Fibroblast of lung (primary cell): ENCODE data around the gene ATP2B2. TPM values are rescaled to one million over a fixed set of nuclear protein-coding genes. Genes with fewer than 3 reads are reported as not detected.

Experiments used
- DNase-seq, 2 donors: peaks; one replicate each; pipeline versions ENCODE4 v3.0.0 to v3.0.0-alpha.2; 2010; ENCODE audit warnings: low read depth in 2 of 2
- H2AFZ ChIP-seq: 2 replicates; pipeline ENCODE4 v1.5.1; 2012; ENCODE audit warnings: low read length, control low read depth, inconsistent platforms
- H3K27ac ChIP-seq: 2 replicates; pipeline ENCODE4 v1.5.1; 2011; ENCODE audit warnings: low read length, control low read depth; ENCODE audit not compliant: insufficient read depth
- H3K27me3 ChIP-seq: 2 replicates; pipeline ENCODE4 v1.5.1; 2011; ENCODE audit warnings: mild to moderate bottlenecking, low read length; ENCODE audit not compliant: control insufficient read depth, insufficient read depth
- H3K36me3 ChIP-seq: 2 replicates; pipeline ENCODE4 v1.5.1; 2011; ENCODE audit warnings: low read length; ENCODE audit not compliant: control insufficient read depth, insufficient read depth
- H3K4me1 ChIP-seq: 2 replicates; pipeline ENCODE4 v1.5.1; 2011; ENCODE audit warnings: low read length; ENCODE audit not compliant: control insufficient read depth, insufficient read depth; ENCODE audit errors: extremely low read depth
- H3K4me2 ChIP-seq: 2 replicates; pipeline ENCODE4 v1.5.1; 2011; ENCODE audit warnings: low read length, control low read depth; ENCODE audit not compliant: insufficient read depth; ENCODE audit errors: extremely low read depth
- H3K4me3 ChIP-seq, 4 experiments: fragments of 200-600 bp in 1 of 4; sonication (generic) in 1 of 4; replicated peaks in 1 of 4; 2 replicates each; pipeline ENCODE4 v1.5.1; 2011 to 2016; ENCODE audit warnings: low read length in 4 of 4, low read depth in 3 of 4, mild to moderate bottlenecking in 3 of 4, control low read depth in 2 of 4, inconsistent platforms in 1 of 4, mixed read lengths in 1 of 4; ENCODE audit not compliant: insufficient read depth in 1 of 4; ENCODE audit errors: control extremely low read depth in 1 of 4
- H3K79me2 ChIP-seq: 2 replicates; pipeline ENCODE4 v1.5.1; 2012; ENCODE audit warnings: mild to moderate bottlenecking, low read length, inconsistent platforms; ENCODE audit not compliant: control insufficient read depth, insufficient read depth
- H3K9ac ChIP-seq: 2 replicates; pipeline ENCODE4 v1.5.1; 2011; ENCODE audit warnings: mild to moderate bottlenecking, low read length, control low read depth; ENCODE audit not compliant: insufficient read depth
- H3K9me3 ChIP-seq: 2 replicates; pipeline ENCODE4 v1.5.1; 2012; ENCODE audit warnings: low read depth, low read length; ENCODE audit not compliant: control insufficient read depth, insufficient read depth
- H4K20me1 ChIP-seq: 2 replicates; pipeline ENCODE4 v1.5.1; 2011; ENCODE audit warnings: low read length; ENCODE audit not compliant: control insufficient read depth, insufficient read depth; ENCODE audit errors: extremely low read depth
- CTCF ChIP-seq, 2 donors: IDR thresholded peaks in 1 of 2; conservative IDR thresholded peaks in 1 of 2; 1 replicate in 1 of 2; 2 replicates in 1 of 2; pipeline ENCODE4 v1.5.1; 2011 to 2012; ENCODE audit warnings: low read length in 2 of 2, control low read depth in 1 of 2, inconsistent platforms in 1 of 2, low read depth in 1 of 2, mild to moderate bottlenecking in 1 of 2
- EZH2 ChIP-seq: IDR thresholded peaks from 2 replicates; pipeline ENCODE4 v1.5.1; 2012; ENCODE audit warnings: low read length, control low read depth, mild to moderate bottlenecking; ENCODE audit errors: missing control alignments
- polyA plus RNA-seq, 2 donors: library from polyadenylated mRNA; depleted of rRNA in 1 of 2; stranded (reverse) in 1 of 2; unstranded in 1 of 2; fragments of >200 nt; gene quantifications; 2 replicates each; pipeline ENCODE4 v1.2.1, GENCODE V29; 2011 to 2012; ENCODE audit warnings: missing spikeins in 1 of 2
- total RNA-seq: library from RNA; depleted of rRNA; stranded (reverse); fragments of >200 nt; gene quantifications from 2 replicates; pipeline ENCODE4 v1.2.1, GENCODE V29; 2014

ATP2B2 gene
- total and polyA plus RNA-seq, 2 donors (not counting 1 experiment from before 2014, with no cell fraction given) = not detected

- peaks cover 11% of the 10 kb centered on the region for H3K27me3 ChIP-seq
- no peak overlapping the region for H3K27ac ChIP-seq
- no peak overlapping the region for H3K9ac ChIP-seq
- H3K36me3 ChIP-seq = no peaks in the 10 kb centered on the region
- no peaks in the 10 kb centered on the region for H3K79me2 ChIP-seq
- TF ChIP-seq EZH2 (no peak), CTCF (conservative IDR thresholded peaks at IDR 0.05 in 1 of 2, IDR thresholded peaks at IDR 0.05 in 1 of 2; ENCODE audit: low read depth in 1 of 2, low read length in 2 of 2) (no peak)
- H3K4me1 ChIP-seq = no peaks in the 10 kb centered on the region
- H3K4me3 ChIP-seq = no peak overlapping the region
- no peak overlapping the region for H2AFZ ChIP-seq
- no peaks in the 10 kb centered on the region for H4K20me1 ChIP-seq
- H3K9me3 ChIP-seq = no peaks in the 10 kb centered on the region
- DNase-seq = no peak
- no peak overlapping the region for H3K4me2 ChIP-seq
These were observed 83.4 kb downstream of the ATP2B2 start for GRCh38 chr3:10421996-10422395.

DNA sequence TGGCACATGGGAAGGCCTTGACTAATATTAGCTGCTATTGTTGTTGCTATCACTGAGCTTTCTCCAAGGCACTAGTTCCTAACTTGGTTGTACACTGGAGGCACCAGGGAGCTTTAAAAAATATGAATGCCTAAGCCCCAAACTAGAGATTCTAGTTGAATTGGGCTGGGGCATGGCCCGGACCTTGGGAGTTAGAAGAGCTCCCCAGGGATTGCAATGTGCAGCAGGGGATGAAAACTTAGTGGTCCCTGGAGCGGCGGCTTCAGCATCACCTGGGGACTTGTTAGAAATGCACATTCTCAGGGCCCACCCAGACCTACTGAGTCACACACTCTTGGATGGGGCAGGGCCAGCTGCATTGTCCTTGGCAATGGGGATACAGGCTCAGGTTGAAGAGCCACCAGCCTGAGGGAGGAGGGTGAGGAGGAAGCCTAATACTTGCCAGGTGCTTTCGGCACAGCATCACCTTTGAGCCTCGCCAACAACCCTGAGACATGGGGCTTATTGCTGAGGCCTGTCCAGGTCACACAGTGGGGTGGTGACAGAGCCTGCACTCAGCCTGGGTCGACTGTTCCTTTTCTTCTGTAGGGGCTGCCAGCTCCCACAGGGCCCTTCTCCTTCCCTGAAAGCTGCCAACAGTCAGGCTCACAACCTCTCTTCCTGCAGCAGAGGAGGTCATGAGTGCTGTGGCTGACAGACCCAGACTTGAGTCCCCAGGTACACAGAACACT lies 84.5 kb downstream of the ATP2B2 start:
- no peak overlapping the region for H3K9ac ChIP-seq
- H3K36me3 ChIP-seq = no peaks in the 10 kb centered on the region
- H3K4me3 ChIP-seq = no peak overlapping the region
- DNase-seq = no peak
- H3K4me2 ChIP-seq = no peak overlapping the region
- H3K27ac ChIP-seq = no peak overlapping the region
- no peaks in the 10 kb centered on the region for H3K4me1 ChIP-seq
- peaks cover 13% of the 10 kb centered on the region for H3K27me3 ChIP-seq
- no peaks in the 10 kb centered on the region for H3K9me3 ChIP-seq
- no peak for TF ChIP-seq EZH2
- no peak for TF ChIP-seq CTCF (conservative IDR thresholded peaks at IDR 0.05 in 1 of 2, IDR thresholded peaks at IDR 0.05 in 1 of 2; ENCODE audit: low read depth in 1 of 2, low read length in 2 of 2)
- H4K20me1 ChIP-seq = no peaks in the 10 kb centered on the region
- no peak overlapping the region for H2AFZ ChIP-seq
- no peaks in the 10 kb centered on the region for H3K79me2 ChIP-seq

DNA sequence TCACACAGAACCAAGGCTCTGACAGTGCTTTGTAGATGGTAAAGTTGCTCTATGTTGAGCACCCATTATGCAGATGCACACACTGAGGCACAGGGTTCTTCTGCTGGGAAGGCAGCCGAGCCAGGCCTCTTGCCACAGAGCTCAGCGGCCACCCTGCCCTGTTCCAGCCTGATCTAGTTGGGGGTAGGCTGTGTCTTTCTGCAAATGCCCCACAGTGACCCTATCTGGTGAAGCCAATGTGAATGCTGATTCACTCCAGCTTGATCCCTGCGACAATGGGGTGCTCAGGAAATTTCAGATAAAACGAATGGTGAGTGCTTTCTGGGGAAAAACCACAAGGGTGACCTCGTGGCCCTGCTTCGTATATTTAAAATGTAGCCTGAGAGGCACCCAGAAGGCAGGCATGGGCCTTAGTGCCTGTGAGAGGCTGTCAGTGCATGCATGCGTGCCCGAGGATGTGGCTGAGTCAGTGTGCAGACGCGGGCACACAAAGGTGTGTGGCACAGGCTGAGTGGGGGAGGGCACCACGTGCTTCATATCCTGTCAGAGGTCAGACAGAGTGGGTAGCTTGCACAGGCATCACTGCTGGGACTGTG lies 85.7 kb downstream of the ATP2B2 start:
- TF ChIP-seq CTCF (conservative IDR thresholded peaks at IDR 0.05 in 1 of 2, IDR thresholded peaks at IDR 0.05 in 1 of 2; ENCODE audit: low read depth in 1 of 2, low read length in 2 of 2) (no peak), EZH2 (no peak)
- no peak overlapping the region for H3K4me2 ChIP-seq
- H3K4me3 ChIP-seq = no peak overlapping the region
- H4K20me1 ChIP-seq = no peaks in the 10 kb centered on the region
- no peaks in the 10 kb centered on the region for H3K36me3 ChIP-seq
- no peak overlapping the region for H3K27ac ChIP-seq
- H3K27me3 ChIP-seq = peaks cover 8% of the 10 kb centered on the region
- H3K9ac ChIP-seq = no peak overlapping the region
- no peaks in the 10 kb centered on the region for H3K9me3 ChIP-seq
- H3K79me2 ChIP-seq = no peaks in the 10 kb centered on the region
- DNase-seq = peak; percentile 15 to 22
- no peaks in the 10 kb centered on the region for H3K4me1 ChIP-seq
- no peak overlapping the region for H2AFZ ChIP-seq
